B cell (primary cell): Measurements from ENCODE around the gene RPP14.

ENCODE experiments used
- CTCF ChIP-seq: fragments of 200-600 bp; IDR thresholded peaks from one replicate; pipeline ENCODE4 v1.8.0; 2022; ENCODE audit warnings: antibody characterized with exemption, mild to moderate bottlenecking
- EZH2 ChIP-seq: IDR thresholded peaks from 2 replicates; pipeline ENCODE4 v1.6.1; 2012; ENCODE audit warnings: borderline replicate concordance, low read depth, mild to moderate bottlenecking, moderate library complexity, low read length; ENCODE audit not compliant: insufficient read depth, poor library complexity, severe bottlenecking

GRCh38 chr3:58355179-58355578 is 49.1 kb downstream of the RPP14 start:
- TF ChIP-seq CTCF (no peak), EZH2 (no peak)
